Chondrocyte (in vitro differentiated cells): Measurements from ENCODE around the gene GP1BA. TPM values are rescaled to one million over a fixed set of nuclear protein-coding genes. Genes with fewer than 3 reads are reported as not detected.

Source experiments
- DNase-seq: peaks from one replicate; pipeline ENCODE4 v3.0.0; 2021; ENCODE audit warnings: mixed read lengths, low spot score
- H3K27ac Mint-ChIP-seq: one replicate; pipeline ENCODE4 v1.8.0; 2021; ENCODE audit warnings: mild to moderate bottlenecking, moderate library complexity, mixed read lengths; ENCODE audit not compliant: unreplicated experiment
- H3K27me3 Mint-ChIP-seq: 2 replicates; pipeline ENCODE4 v1.8.0; 2021; ENCODE audit warnings: low read depth, mixed read lengths
- H3K36me3 Mint-ChIP-seq: 2 replicates; pipeline ENCODE4 v1.8.0; 2021; ENCODE audit warnings: low read depth, mixed read lengths
- H3K4me1 Mint-ChIP-seq: 2 replicates; pipeline ENCODE4 v1.8.0; 2021; ENCODE audit warnings: low read depth, mild to moderate bottlenecking, mixed read lengths
- H3K4me3 Mint-ChIP-seq: one replicate; pipeline ENCODE4 v1.8.0; 2021; ENCODE audit warnings: mild to moderate bottlenecking, moderate library complexity, mixed read lengths; ENCODE audit not compliant: unreplicated experiment
- H3K9me3 Mint-ChIP-seq: 2 replicates; pipeline ENCODE4 v1.8.0; 2021; ENCODE audit warnings: low read depth, mixed read lengths
- long read RNA-seq: library from polyadenylated mRNA; stranded (forward); transcript quantifications from one replicate; pipeline ENCODE4 v2.0.0, GENCODE V29; 2021
- total RNA-seq: library from RNA; stranded (reverse); gene quantifications from 3 replicates; pipeline ENCODE4 v1.2.1, GENCODE V29; 2021
- TF ChIP-seq, protein P1 (sequence below): fragments of 200-600 bp; sonication (generic); IDR thresholded peaks from 2 replicates; pipeline ENCODE4 v1.5.0; 2021; ENCODE audit warnings: antibody characterized with exemption, mild to moderate bottlenecking, moderate library complexity

GP1BA gene
- not detected in 3 replicates for total RNA-seq
- long read RNA-seq = 0 reads

DNA sequence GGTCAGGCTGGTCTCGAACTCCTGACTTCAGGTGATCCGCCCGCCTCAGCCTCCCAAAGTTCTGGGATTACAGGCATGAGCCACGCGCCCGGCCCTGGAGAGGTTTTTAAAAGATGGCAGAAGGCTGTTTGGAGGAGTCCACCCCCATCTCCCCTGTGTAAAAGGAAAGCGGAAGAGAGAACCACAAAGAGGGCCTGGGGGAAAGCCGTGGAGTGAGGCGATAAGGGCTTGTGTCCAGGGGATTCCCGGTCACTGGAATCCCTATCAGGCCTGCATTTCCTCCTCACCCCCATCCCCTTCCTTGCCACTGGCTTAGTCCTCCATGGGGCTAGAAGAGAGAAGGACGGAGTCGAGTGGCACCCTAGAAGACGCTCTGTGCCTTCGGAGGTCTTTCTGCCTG, at the start of gene GP1BA:
TSS of gene GP1BA (plus strand) at position 315 of the 400 bp plus-strand sequence. CDS start 328 bp downstream, outside the sequence.
- Mint-ChIP-seq H3K36me3 (peaks cover 2% of the 10 kb centered on the region), H3K27me3 (no peaks in the 10 kb centered on the region), H3K4me3 (no peak within 1 kb of the TSS), H3K9me3 (no peaks in the 10 kb centered on the region), H3K4me1 (peaks cover 9% of the 10 kb centered on the region), H3K27ac (peak within 1 kb of the TSS; percentile 51)
- DNase-seq = no peak
- TF ChIP-seq, protein P1, sequence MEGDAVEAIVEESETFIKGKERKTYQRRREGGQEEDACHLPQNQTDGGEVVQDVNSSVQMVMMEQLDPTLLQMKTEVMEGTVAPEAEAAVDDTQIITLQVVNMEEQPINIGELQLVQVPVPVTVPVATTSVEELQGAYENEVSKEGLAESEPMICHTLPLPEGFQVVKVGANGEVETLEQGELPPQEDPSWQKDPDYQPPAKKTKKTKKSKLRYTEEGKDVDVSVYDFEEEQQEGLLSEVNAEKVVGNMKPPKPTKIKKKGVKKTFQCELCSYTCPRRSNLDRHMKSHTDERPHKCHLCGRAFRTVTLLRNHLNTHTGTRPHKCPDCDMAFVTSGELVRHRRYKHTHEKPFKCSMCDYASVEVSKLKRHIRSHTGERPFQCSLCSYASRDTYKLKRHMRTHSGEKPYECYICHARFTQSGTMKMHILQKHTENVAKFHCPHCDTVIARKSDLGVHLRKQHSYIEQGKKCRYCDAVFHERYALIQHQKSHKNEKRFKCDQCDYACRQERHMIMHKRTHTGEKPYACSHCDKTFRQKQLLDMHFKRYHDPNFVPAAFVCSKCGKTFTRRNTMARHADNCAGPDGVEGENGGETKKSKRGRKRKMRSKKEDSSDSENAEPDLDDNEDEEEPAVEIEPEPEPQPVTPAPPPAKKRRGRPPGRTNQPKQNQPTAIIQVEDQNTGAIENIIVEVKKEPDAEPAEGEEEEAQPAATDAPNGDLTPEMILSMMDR = no peak

DNA sequence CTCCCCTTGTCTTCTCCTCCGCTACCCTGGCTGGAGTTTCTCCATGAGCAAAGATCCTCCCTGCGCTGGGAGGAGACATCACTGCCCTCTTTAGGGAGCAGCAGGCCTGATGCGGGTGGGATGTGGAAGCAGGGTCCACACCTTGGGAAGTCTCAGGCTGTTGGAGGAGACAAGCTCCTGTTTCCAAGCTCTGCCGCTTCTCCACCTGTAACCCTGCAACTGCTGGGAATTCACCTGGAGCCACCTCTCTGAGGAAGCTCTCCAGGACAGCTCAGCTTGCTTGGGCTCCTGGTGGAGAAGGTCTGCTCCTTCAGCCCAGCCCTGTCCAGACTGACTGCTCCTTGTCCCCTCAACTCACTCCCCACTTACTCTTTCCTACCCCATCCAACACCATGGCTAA, 47.6 kb upstream of the GP1BA start:
- TF ChIP-seq, protein P1 = no peak
- Mint-ChIP-seq H3K4me3 (no peak overlapping the region), H3K9me3 (no peaks in the 10 kb centered on the region), H3K4me1 (no peaks in the 10 kb centered on the region), H3K36me3 (peaks cover 18% of the 10 kb centered on the region), H3K27me3 (no peaks in the 10 kb centered on the region), H3K27ac (no peak overlapping the region)
- no peak for DNase-seq

DNA sequence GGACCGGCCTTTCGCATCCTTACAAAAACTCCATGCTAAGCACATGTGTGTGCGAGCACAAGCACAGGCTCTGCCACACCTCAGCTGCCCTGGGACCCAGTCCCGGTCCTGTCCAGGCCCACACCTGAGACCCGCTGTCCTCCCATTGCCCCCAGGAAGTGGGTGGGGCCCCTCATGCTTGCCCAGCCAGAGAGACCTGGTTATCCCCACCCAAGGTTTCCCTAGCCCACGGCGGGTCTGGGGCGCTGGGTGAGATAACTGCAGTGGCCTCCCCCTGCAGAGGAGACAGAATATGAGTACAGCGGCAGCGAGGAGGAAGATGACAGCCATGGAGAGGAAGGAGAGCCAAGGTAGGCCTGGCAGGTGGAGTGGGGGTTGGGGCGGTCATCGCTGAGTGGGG, 45.2 kb upstream of the GP1BA start:
- Mint-ChIP-seq H3K36me3 (peaks cover 21% of the 10 kb centered on the region), H3K27ac (no peak overlapping the region), H3K4me1 (no peaks in the 10 kb centered on the region), H3K4me3 (no peak overlapping the region), H3K27me3 (no peaks in the 10 kb centered on the region), H3K9me3 (no peaks in the 10 kb centered on the region)
- DNase-seq = no peak
- TF ChIP-seq, protein P1 = no peak

DNA sequence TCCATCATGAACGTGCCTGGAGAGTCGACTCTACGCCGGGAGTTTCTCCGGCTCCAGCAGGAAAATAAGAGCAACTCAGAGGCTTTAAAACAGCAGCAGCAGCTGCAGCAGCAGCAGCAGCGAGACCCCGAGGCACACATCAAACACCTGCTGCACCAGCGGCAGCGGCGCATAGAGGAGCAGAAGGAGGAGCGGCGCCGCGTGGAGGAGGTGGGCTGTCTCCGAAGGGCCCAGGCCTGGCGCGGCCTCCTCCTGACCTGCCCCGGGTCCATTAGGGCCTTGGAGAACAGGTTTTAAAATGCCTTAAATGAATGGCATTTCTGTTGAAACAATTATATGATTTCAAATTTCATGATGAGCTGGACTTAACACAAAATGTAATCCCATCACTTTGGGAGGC, 44.5 kb upstream of the GP1BA start:
- no peak overlapping the region for H3K27ac Mint-ChIP-seq
- no peak overlapping the region for H3K4me3 Mint-ChIP-seq
- TF ChIP-seq, protein P1 = no peak
- no peaks in the 10 kb centered on the region for H3K27me3 Mint-ChIP-seq
- H3K9me3 Mint-ChIP-seq = no peaks in the 10 kb centered on the region
- H3K4me1 Mint-ChIP-seq = no peaks in the 10 kb centered on the region
- peaks cover 24% of the 10 kb centered on the region for H3K36me3 Mint-ChIP-seq
- no peak for DNase-seq

DNA sequence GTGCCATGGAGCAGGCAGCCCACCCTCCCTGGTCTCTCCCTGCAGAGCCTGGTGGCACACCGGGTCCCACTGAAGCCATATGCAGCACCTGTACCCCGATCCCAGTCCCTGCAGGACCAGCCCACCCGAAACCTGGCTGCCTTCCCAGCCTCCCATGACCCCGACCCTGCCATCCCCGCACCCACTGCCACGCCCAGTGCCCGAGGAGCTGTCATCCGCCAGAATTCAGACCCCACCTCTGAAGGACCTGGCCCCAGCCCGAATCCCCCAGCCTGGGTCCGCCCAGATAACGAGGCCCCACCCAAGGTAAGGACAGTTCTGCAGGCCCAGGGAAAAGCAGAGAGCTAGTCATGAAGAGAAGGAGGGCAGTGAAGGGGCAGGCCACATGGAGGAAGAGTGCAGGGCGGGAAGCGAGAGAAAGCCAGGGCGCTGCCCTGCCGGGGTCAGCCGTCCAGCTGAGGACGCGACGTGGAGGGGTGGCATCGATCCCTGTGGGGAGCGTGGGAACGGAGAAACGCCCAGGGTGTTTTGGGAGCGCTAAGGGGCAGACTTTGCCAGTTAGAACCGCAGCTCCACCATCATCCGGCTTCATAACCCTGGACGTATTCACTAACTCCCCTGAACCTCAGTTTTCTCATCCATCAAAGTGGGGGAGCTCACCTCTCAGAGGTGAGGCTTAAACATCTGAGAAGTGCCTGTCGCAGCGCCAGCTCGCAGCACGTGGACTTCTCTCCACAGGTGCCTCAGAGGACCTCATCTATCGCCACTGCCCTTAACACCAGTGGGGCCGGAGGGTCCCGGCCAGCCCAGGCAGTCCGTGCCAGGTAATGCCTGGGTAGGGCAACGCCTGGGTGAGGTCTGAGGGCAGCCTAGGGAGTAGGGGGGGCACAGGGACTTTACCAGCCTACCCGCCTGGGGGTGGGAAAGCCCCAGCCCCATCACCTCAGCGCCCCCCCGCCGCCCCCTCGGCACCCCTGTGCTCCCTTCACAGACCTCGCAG, 40.4 kb upstream of the GP1BA start:
- no peaks in the 10 kb centered on the region for H3K4me1 Mint-ChIP-seq
- TF ChIP-seq, protein P1 = no peak
- no peaks in the 10 kb centered on the region for H3K9me3 Mint-ChIP-seq
- no peak for DNase-seq
- peaks cover 28% of the 10 kb centered on the region for H3K36me3 Mint-ChIP-seq
- H3K4me3 Mint-ChIP-seq = no peak overlapping the region
- no peak overlapping the region for H3K27ac Mint-ChIP-seq
- H3K27me3 Mint-ChIP-seq = no peaks in the 10 kb centered on the region
